IMR-90 (cell line): Measurements from ENCODE around the gene CYB5A. TPM values are rescaled to one million over a fixed set of nuclear protein-coding genes. Genes with fewer than 3 reads are reported as not detected.

Experiments
- ATAC-seq: fragments of 200-7000 bp; cut with Tn5 transposase; 2 replicates; pipeline ENCODE4 v1.9.1; 2020; ENCODE audit warnings: low read depth, mild to moderate bottlenecking, moderate library complexity
- BruUV-seq: library from RNA; stranded (reverse); fragments of 400-500 nt; replicated peaks from 2 replicates; lab custom pipeline; 2021; lab: Mats Ljungman, UMichigan
- CTCF ChIA-PET: fragments of 300-600 bp; formaldehyde crosslinking; extraction: SDS; loops from one replicate; lab custom pipeline; 2021; ENCODE audit warnings: antibody characterized with exemption; lab: Yijun Ruan, JAX
- POLR2A ChIA-PET: fragments of 300-600 bp; sonication (Branson Sonifier 250); formaldehyde crosslinking; loops from one replicate; lab custom pipeline; 2022; ENCODE audit warnings: antibody characterized with exemption; ENCODE audit not compliant: unreplicated experiment; lab: Charles Lee
- DNase-seq: peaks from one replicate; pipeline ENCODE4 v3.0.0; 2013
- H2AFZ ChIP-seq: replicated peaks from 2 replicates; pipeline ENCODE3; 2013; ENCODE audit warnings: low read length, mild to moderate bottlenecking; ENCODE audit not compliant: poor library complexity
- H2AK5ac ChIP-seq: 2 replicates; pipeline ENCODE4 v1.6.1; 2013; ENCODE audit warnings: low read depth, low read length, inconsistent platforms
- H2AK9ac ChIP-seq: replicated peaks from 2 replicates; pipeline ENCODE3; 2013; ENCODE audit warnings: mild to moderate bottlenecking, low read depth, low read length, moderate library complexity; ENCODE audit not compliant: poor library complexity
- H2BK120ac ChIP-seq: 2 replicates; pipeline ENCODE4 v1.6.1; 2013; ENCODE audit warnings: low read depth, low read length, inconsistent platforms
- H2BK15ac ChIP-seq: 3 replicates; pipeline ENCODE4 v1.6.1; 2013; ENCODE audit warnings: low read depth, low read length, inconsistent platforms
- H2BK20ac ChIP-seq: 2 replicates; pipeline ENCODE4 v1.6.1; 2013; ENCODE audit warnings: low read depth, mild to moderate bottlenecking, inconsistent platforms, low read length, moderate library complexity
- H2BK5ac ChIP-seq: 2 replicates; pipeline ENCODE4 v1.6.1; 2013; ENCODE audit warnings: mild to moderate bottlenecking, low read depth, low read length, inconsistent platforms; ENCODE audit not compliant: poor library complexity, severe bottlenecking
- H3K14ac ChIP-seq: replicated peaks from 2 replicates; pipeline ENCODE4 v1.6.1; 2013; ENCODE audit warnings: low read depth, low read length, inconsistent platforms
- H3K18ac ChIP-seq: 2 replicates; pipeline ENCODE4 v1.6.1; 2013; ENCODE audit warnings: low read depth, low read length, control low read depth
- H3K23ac ChIP-seq: 2 replicates; pipeline ENCODE4 v1.6.1; 2013; ENCODE audit warnings: low read depth, low read length, inconsistent platforms
- H3K27ac ChIP-seq: 2 replicates; pipeline ENCODE4 v1.5.1; 2013; ENCODE audit warnings: mild to moderate bottlenecking, control low read depth, low read length; ENCODE audit not compliant: insufficient read depth
- H3K27me3 ChIP-seq: 2 replicates; pipeline ENCODE4 v1.6.1; 2013; ENCODE audit warnings: low read length; ENCODE audit not compliant: control insufficient read depth, insufficient read depth
- H3K36me3 ChIP-seq: 2 replicates; pipeline ENCODE4 v1.6.1; 2013; ENCODE audit warnings: low read length, mixed read lengths; ENCODE audit not compliant: control insufficient read depth, insufficient read depth
- H3K4ac ChIP-seq: 2 replicates; pipeline ENCODE4 v1.6.1; 2013; ENCODE audit warnings: low read depth, low read length, inconsistent platforms
- H3K4me1 ChIP-seq: 2 replicates; pipeline ENCODE4 v1.6.1; 2013; ENCODE audit warnings: low read length, mixed read lengths; ENCODE audit not compliant: control insufficient read depth, insufficient read depth
- H3K4me2 ChIP-seq: 2 replicates; pipeline ENCODE4 v1.6.1; 2013; ENCODE audit warnings: low read depth, mild to moderate bottlenecking, control low read depth, low read length, moderate library complexity
- H3K4me3 ChIP-seq: 2 replicates; pipeline ENCODE4 v1.5.1; 2013; ENCODE audit warnings: low read depth, mild to moderate bottlenecking, control low read depth, low read length, moderate library complexity; ENCODE audit not compliant: insufficient read depth
- H3K56ac ChIP-seq: 2 replicates; pipeline ENCODE4 v1.6.1; 2013; ENCODE audit warnings: low read length, inconsistent platforms; ENCODE audit not compliant: insufficient read depth; ENCODE audit errors: extremely low read depth
- H3K79me1 ChIP-seq, 2 experiments: 2 replicates each; pipeline ENCODE4 v1.6.1; 2013; ENCODE audit warnings: low read length in 2 of 2, inconsistent platforms in 1 of 2, low read depth in 1 of 2
- H3K9ac ChIP-seq: 2 replicates; pipeline ENCODE4 v1.6.1; 2013; ENCODE audit warnings: low read depth, low read length, control low read depth
- H3K9me1 ChIP-seq: 2 replicates; pipeline ENCODE4 v1.6.1; 2013; ENCODE audit warnings: low read length, inconsistent platforms; ENCODE audit not compliant: insufficient read depth
- H3K9me3 ChIP-seq: 2 replicates; pipeline ENCODE4 v1.6.1; 2013; ENCODE audit warnings: low read length; ENCODE audit not compliant: control insufficient read depth, insufficient read depth
- H4K20me1 ChIP-seq: 2 replicates; pipeline ENCODE4 v1.6.1; 2013; ENCODE audit warnings: low read length, inconsistent platforms; ENCODE audit not compliant: insufficient read depth
- H4K5ac ChIP-seq: 2 replicates; pipeline ENCODE4 v1.6.1; 2013; ENCODE audit warnings: mild to moderate bottlenecking, low read depth, low read length, control low read depth
- H4K8ac ChIP-seq, 2 experiments: 2 replicates each; pipeline ENCODE4 v1.6.1; 2013; ENCODE audit warnings: low read depth in 2 of 2, low read length in 2 of 2, control low read depth in 1 of 2, inconsistent platforms in 1 of 2
- H4K91ac ChIP-seq: 2 replicates; pipeline ENCODE4 v1.6.1; 2013; ENCODE audit warnings: low read depth, low read length, inconsistent platforms; ENCODE audit not compliant: insufficient read depth
- CEBPB ChIP-seq: IDR thresholded peaks from 2 replicates; pipeline ENCODE4 v1.6.1; 2012; ENCODE audit warnings: low read depth, low read length, improper control_type of control experiment
- CHD1 ChIP-seq: IDR thresholded peaks from 2 replicates; pipeline ENCODE4 v1.6.1; 2012; ENCODE audit warnings: low read depth, low read length, improper control_type of control experiment
- NFE2L2 ChIP-seq: fragments of 150-350 bp; IDR thresholded peaks from 2 replicates; pipeline ENCODE4 v1.6.1; 2016; ENCODE audit warnings: low read depth, mild to moderate bottlenecking, low read length
- RAD21 ChIP-seq: IDR thresholded peaks from 2 replicates; pipeline ENCODE4 v1.6.1; 2012; ENCODE audit warnings: low read length, improper control_type of control experiment
- RCOR1 ChIP-seq: IDR thresholded peaks from 2 replicates; pipeline ENCODE4 v1.6.1; 2012; ENCODE audit warnings: mild to moderate bottlenecking, low read length, improper control_type of control experiment; ENCODE audit not compliant: insufficient replicate concordance
- SMC3 ChIP-seq: fragments of 150-350 bp; IDR thresholded peaks from 2 replicates; pipeline ENCODE4 v1.6.1; 2016; ENCODE audit warnings: low read depth, mild to moderate bottlenecking, antibody characterized with exemption, low read length, moderate library complexity
- WGBS, 2 experiments: methylation state at CpG; one replicate each; pipeline versions ENCODE4 v1.1.5 to v1.1.7; 2013; ENCODE audit warnings: missing lambda C conversion rate in 2 of 2; ENCODE audit not compliant: insufficient read length in 1 of 2; ENCODE audit errors: extremely low coverage in 2 of 2; 5-methylcytosine and 5-hydroxymethylcytosine counted together
- dilution Hi-C: fragments of 300-500 bp; cut with HindIII; formaldehyde crosslinking; loops from one replicate; pipeline ENCODE4 v1.14.3; 2018; ENCODE audit warnings: low sequenced_read_pairs; ENCODE audit not compliant: unreplicated experiment
- in situ Hi-C: fragments of 300-500 bp; cut with MboI; formaldehyde crosslinking; loops from 3 replicates; pipeline ENCODE4 v1.14.3; 2019; ENCODE audit warnings: low sequenced_read_pairs, inconsistent platforms, mixed read lengths
- intact Hi-C: fragments of 100-400 bp; cut with micrococcal nuclease; formaldehyde crosslinking; loops from 2 replicates; pipeline ENCODE4 v1.10.0; 2022
- polyA plus RNA-seq, 3 experiments: library from polyadenylated mRNA; depleted of rRNA; stranded (reverse); fragments of >200 nt; gene quantifications; 2 replicates each; pipeline ENCODE4 v1.2.3, GENCODE V29; 2012; ENCODE audit warnings: low replicate concordance in 1 of 3
- total RNA-seq: library from RNA; depleted of rRNA; stranded (reverse); fragments of >200 nt; gene quantifications from 2 replicates; pipeline ENCODE4 v1.2.3, GENCODE V29; 2012
- TF ChIP-seq, protein P1 (sequence below): fragments of 150-350 bp; IDR thresholded peaks from 2 replicates; pipeline ENCODE4 v1.6.1; 2016; ENCODE audit warnings: low read depth, mild to moderate bottlenecking, low read length, moderate library complexity, borderline replicate concordance

The CYB5A gene
- total and polyA plus RNA-seq, 2 of the 4 experiments (the other 2 are of a cell fraction), result 13.4 to 47.9 TPM

DNA sequence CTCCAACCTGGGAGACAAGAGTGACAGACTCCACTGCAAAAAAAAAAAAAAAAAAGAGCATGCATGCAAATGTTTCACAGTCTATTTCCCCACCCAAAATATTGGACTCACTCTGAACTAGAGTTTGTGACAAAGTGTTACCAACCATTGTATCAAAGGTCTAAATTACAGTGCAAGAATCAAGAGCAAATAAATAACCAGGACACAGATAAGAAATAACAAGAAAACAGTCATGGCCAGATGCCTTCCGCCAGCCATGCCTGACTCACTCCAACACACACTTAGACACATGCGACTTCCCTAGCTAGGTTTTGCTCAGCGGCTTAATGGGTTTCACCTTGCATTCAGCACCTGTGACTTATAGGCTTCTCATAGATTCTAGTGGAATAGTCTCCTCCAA lies 62.8 kb downstream of the CYB5A start:
- Histone ChIP-seq H3K4me2 (no peak overlapping the region), H3K56ac (no peak overlapping the region), H2AFZ (no peak overlapping the region), H3K4me1 (no peaks in the 10 kb centered on the region; the same call in 1 of the 2 replicates), H3K79me1 (no peaks in the 10 kb centered on the region), H2AK9ac (no peak overlapping the region), H2BK20ac (no peak overlapping the region), H4K8ac (no peak overlapping the region), H2AK5ac (no peak overlapping the region), H3K9me1 (no peaks in the 10 kb centered on the region), H3K4ac (no peak overlapping the region), H3K18ac (no peak overlapping the region), H3K9me3 (no peaks in the 10 kb centered on the region), H4K5ac (no peak overlapping the region), H3K4me3 (no peak overlapping the region), H3K9ac (no peak overlapping the region), H3K14ac (no peak overlapping the region), H2BK5ac (no peak overlapping the region), H4K91ac (no peak overlapping the region), H3K27me3 (peaks cover 5% of the 10 kb centered on the region), H3K36me3 (no peaks in the 10 kb centered on the region), H3K23ac (no peak overlapping the region), H3K27ac (no peak overlapping the region), H4K20me1 (no peaks in the 10 kb centered on the region), H2BK15ac (no peak overlapping the region), H2BK120ac (no peak overlapping the region)
- dilution Hi-C loops (no loop called here), intact Hi-C loops (no loop called here), in situ Hi-C loops (no loop called here)
- CTCF ChIA-PET, result no interaction called here
- WGBS, 2 experiments, result no CpG with 5 or more reads among the region's 3 CpGs
- POLR2A ChIA-PET, result no interaction called here
- no peak for DNase-seq
- TF ChIP-seq RAD21 (no peak), CHD1 (no peak), NFE2L2 (no peak), RCOR1 (no peak), SMC3 (no peak), CEBPB (no peak)
- TF ChIP-seq, protein P1, sequence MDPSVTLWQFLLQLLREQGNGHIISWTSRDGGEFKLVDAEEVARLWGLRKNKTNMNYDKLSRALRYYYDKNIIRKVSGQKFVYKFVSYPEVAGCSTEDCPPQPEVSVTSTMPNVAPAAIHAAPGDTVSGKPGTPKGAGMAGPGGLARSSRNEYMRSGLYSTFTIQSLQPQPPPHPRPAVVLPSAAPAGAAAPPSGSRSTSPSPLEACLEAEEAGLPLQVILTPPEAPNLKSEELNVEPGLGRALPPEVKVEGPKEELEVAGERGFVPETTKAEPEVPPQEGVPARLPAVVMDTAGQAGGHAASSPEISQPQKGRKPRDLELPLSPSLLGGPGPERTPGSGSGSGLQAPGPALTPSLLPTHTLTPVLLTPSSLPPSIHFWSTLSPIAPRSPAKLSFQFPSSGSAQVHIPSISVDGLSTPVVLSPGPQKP, result no peak
- ATAC-seq, result no peak
- no TSS peak for BruUV-seq
